Aorta (tissue), 5 donors: ENCODE data around the gene AK8. TPM values are rescaled to one million over a fixed set of nuclear protein-coding genes. Genes with fewer than 3 reads are reported as not detected.

Source experiments
- ATAC-seq: fragments of 200-7000 bp; cut with Tn5 transposase; one replicate; pipeline ENCODE4 v1.9.1; 2022; ENCODE audit warnings: moderate library complexity; ENCODE audit not compliant: low FRiP score
- DNase-seq, 2 donors: peaks; one replicate each; pipeline ENCODE4 v3.0.0-alpha.2; 2020
- H3K27ac ChIP-seq, 2 donors: one replicate each; pipeline ENCODE4 v1.5.1; 2013; ENCODE audit warnings: low read length in 2 of 2, mild to moderate bottlenecking in 2 of 2, moderate library complexity in 2 of 2, control low read depth in 1 of 2, inconsistent platforms in 1 of 2, low read depth in 1 of 2
- H3K27me3 ChIP-seq, 2 donors: one replicate each; pipeline ENCODE4 v1.6.1; 2013; ENCODE audit warnings: control low read depth in 1 of 2, low read length in 1 of 2, mild to moderate bottlenecking in 1 of 2, moderate library complexity in 1 of 2; ENCODE audit not compliant: insufficient read depth in 2 of 2, control insufficient read depth in 1 of 2
- H3K36me3 ChIP-seq, 2 donors: one replicate each; pipeline ENCODE4 v1.6.1; 2013; ENCODE audit warnings: control low read depth in 1 of 2, low read length in 1 of 2, mild to moderate bottlenecking in 1 of 2; ENCODE audit not compliant: insufficient read depth in 2 of 2, control insufficient read depth in 1 of 2
- H3K4me1 ChIP-seq, 2 donors: one replicate each; pipeline ENCODE4 v1.6.1; 2013; ENCODE audit warnings: low read length in 2 of 2, control low read depth in 1 of 2, mild to moderate bottlenecking in 1 of 2, moderate library complexity in 1 of 2; ENCODE audit not compliant: insufficient read depth in 2 of 2, control insufficient read depth in 1 of 2
- H3K4me3 ChIP-seq, 2 donors: one replicate each; pipeline ENCODE4 v1.5.1; 2013; ENCODE audit warnings: low read length in 2 of 2, control low read depth in 1 of 2, mild to moderate bottlenecking in 1 of 2
- H3K9me3 ChIP-seq: one replicate; pipeline ENCODE4 v1.6.1; 2013; ENCODE audit warnings: mild to moderate bottlenecking, low read length; ENCODE audit not compliant: control insufficient read depth
- WGBS, 2 donors: extraction: QIAGEN DNeasy Blood & Tissue Kit; methylation state at CpG; one replicate each; pipeline ENCODE4 v1.1.7; 2013; 5-methylcytosine and 5-hydroxymethylcytosine counted together
- intact Hi-C, 2 donors: fragments of 100-400 bp; cut with DNase I; formaldehyde crosslinking; loops; one replicate each; pipeline versions ENCODE4 v1.14.2 to v1.15.0; 2022
- polyA plus RNA-seq, 2 donors: library from polyadenylated mRNA; stranded (reverse); fragments of 200-250 nt; gene quantifications; one replicate each; pipeline ENCODE4 v1.2.3, GENCODE V29; 2013
- total RNA-seq, 2 donors: library from RNA; stranded (reverse); fragmentation: NEBNext Ultra II Directional; extraction: Animal tissue kit (Norgen Biotek cat#: 25700); gene quantifications; one replicate each; pipeline ENCODE4 v1.2.1, GENCODE V29; 2021
- donor health status: healthy with polysubstance abuse.
- donor health status: Bipolar disorder and iron deficiency.
- donor health status: DM: no; HTN: no; CAD: no.
- donor health status: DM: no; HTN: no; CAD: no.
- donor health status: DM: yes; HTN: yes; CAD: no.

The AK8 gene
- total and polyA plus RNA-seq, 4 donors: 0.38 to 0.72 (median 0.71) TPM; not detected in 1

GRCh38 chr9:132894346-132894745, 16.3 kb upstream of the AK8 start:
- DNase-seq: no peak
- Histone ChIP-seq H3K36me3 (peaks cover 0 to 16% of the 10 kb centered on the region in 2 donors), H3K4me3 (no peak overlapping the region), H3K27ac (no peak overlapping the region), H3K9me3 (no peaks in the 10 kb centered on the region), H3K4me1 (no peaks in the 10 kb centered on the region), H3K27me3 (no peaks in the 10 kb centered on the region)
- no peak for ATAC-seq
- intact Hi-C loops: no loop called here
- 90 to 91% methylated on average over 5 of the region's 5 CpGs for WGBS, 2 donors

- Histone ChIP-seq H3K27ac (no peak overlapping the region), H3K4me1 (no peaks in the 10 kb centered on the region), H3K27me3 (no peaks in the 10 kb centered on the region), H3K4me3 (no peak overlapping the region), H3K36me3 (peaks cover 0 to 10% of the 10 kb centered on the region in 2 donors), H3K9me3 (no peaks in the 10 kb centered on the region)
- ATAC-seq (no peak), DNase-seq (no peak)
- intact Hi-C loops: no loop called here
- 75 to 79% methylated on average over 9 of the region's 9 CpGs for WGBS, 2 donors
These were observed 14.3 kb upstream of the AK8 start for GRCh38 chr9:132892400-132892799.

GRCh38 chr9:132888151-132888550, 10.1 kb upstream of the AK8 start:
- H3K27me3 ChIP-seq: no peaks in the 10 kb centered on the region
- 95% methylated on average over 18 of the region's 18 CpGs for WGBS, 2 donors
- no peaks in the 10 kb centered on the region for H3K4me1 ChIP-seq
- H3K4me3 ChIP-seq: no peak overlapping the region
- intact Hi-C loops: loop anchor here in 1 of 2 donors (10.0 kb wide), 1 partner anchor 223 kb away; the partner anchor contains the start of gene DDX31
- no peaks in the 10 kb centered on the region for H3K9me3 ChIP-seq
- H3K36me3 ChIP-seq: no peaks in the 10 kb centered on the region
- H3K27ac ChIP-seq: no peak overlapping the region
- ATAC-seq (no peak), DNase-seq (no peak)

GRCh38 chr9:132887181-132888120, 9.4 kb upstream of the AK8 start:
- intact Hi-C loops: loop anchor here in 1 of 2 donors (10.0 kb wide), 1 partner anchor 223 kb away; the partner anchor contains the start of gene DDX31
- no peak overlapping the region for H3K4me3 ChIP-seq
- no peak overlapping the region for H3K27ac ChIP-seq
- no peak for ATAC-seq
- no peaks in the 10 kb centered on the region for H3K36me3 ChIP-seq
- no peaks in the 10 kb centered on the region for H3K4me1 ChIP-seq
- no peaks in the 10 kb centered on the region for H3K9me3 ChIP-seq
- DNase-seq: no peak
- no peaks in the 10 kb centered on the region for H3K27me3 ChIP-seq
- 85% methylated on average over 18 of the region's 18 CpGs for WGBS, 2 donors

GRCh38 chr9:132886334-132886725, 8.2 kb upstream of the AK8 start:
- ATAC-seq (no peak), DNase-seq (no peak)
- intact Hi-C loops: loop anchor here in 1 of 2 donors (10.0 kb wide), 1 partner anchor 222 kb away; the partner anchor contains the start of gene DDX31
- H3K9me3 ChIP-seq: no peaks in the 10 kb centered on the region
- no peaks in the 10 kb centered on the region for H3K4me1 ChIP-seq
- no peak overlapping the region for H3K27ac ChIP-seq
- WGBS, 2 donors: 92% methylated on average over 6 of the region's 6 CpGs
- H3K36me3 ChIP-seq: no peaks in the 10 kb centered on the region
- no peaks in the 10 kb centered on the region for H3K27me3 ChIP-seq
- H3K4me3 ChIP-seq: no peak overlapping the region

- Histone ChIP-seq H3K4me3 (no peak overlapping the region), H3K4me1 (no peaks in the 10 kb centered on the region), H3K9me3 (no peaks in the 10 kb centered on the region), H3K36me3 (no peaks in the 10 kb centered on the region), H3K27ac (no peak overlapping the region), H3K27me3 (no peaks in the 10 kb centered on the region)
- ATAC-seq (no peak), DNase-seq (no peak)
- 72 to 76% methylated on average over 9 of the region's 9 CpGs for WGBS, 2 donors
- intact Hi-C loops: loop anchor here in 1 of 2 donors (10.0 kb wide), 1 partner anchor 221 kb away; the partner anchor contains the start of gene DDX31
These were observed 7.7 kb upstream of the AK8 start for GRCh38 chr9:132885720-132886333.

- no peak overlapping the region for H3K27ac ChIP-seq
- H3K4me3 ChIP-seq: no peak overlapping the region
- no peaks in the 10 kb centered on the region for H3K36me3 ChIP-seq
- H3K27me3 ChIP-seq: no peaks in the 10 kb centered on the region
- no peak for DNase-seq
- no peak for ATAC-seq
- intact Hi-C loops: loop anchor here in 1 of 2 donors (10.0 kb wide), 1 partner anchor 219 kb away; the partner anchor contains the start of gene DDX31
- WGBS, 2 donors: 88 to 90% methylated on average over 27 of the region's 27 CpGs
- H3K4me1 ChIP-seq: no peaks in the 10 kb centered on the region
- no peaks in the 10 kb centered on the region for H3K9me3 ChIP-seq
These were observed 5.5 kb upstream of the AK8 start for GRCh38 chr9:132883349-132884294.

- 60 to 69% methylated on average over 6 of the region's 6 CpGs for WGBS, 2 donors
- H3K36me3 ChIP-seq: no peaks in the 10 kb centered on the region
- no peaks in the 10 kb centered on the region for H3K9me3 ChIP-seq
- no peak overlapping the region for H3K27ac ChIP-seq
- ATAC-seq (no peak), DNase-seq (no peak)
- intact Hi-C loops: loop anchor here in 1 of 2 donors (10.0 kb wide), 1 partner anchor 218 kb away; the partner anchor contains the start of gene DDX31
- H3K4me3 ChIP-seq: no peak overlapping the region
- no peaks in the 10 kb centered on the region for H3K27me3 ChIP-seq
- H3K4me1 ChIP-seq: no peaks in the 10 kb centered on the region
These were observed 4.5 kb upstream of the AK8 start for GRCh38 chr9:132882616-132883015.
